Measurements from ENCODE around the gene NEK4. TPM values are rescaled to one million over a fixed set of nuclear protein-coding genes. Genes with fewer than 3 reads are reported as not detected.
A peak's percentile ranks its signal among the peaks of the same experiment; 100 is the strongest.
"Not testable (repeated sequence)": the region's sequence is repeated elsewhere in the genome, so short reads cannot be mapped to it uniquely, and the experiment has no call there.

NEK4 gene
- total and polyA plus RNA-seq, 5 donors from 2014 or later: 6.3 to 13.9 (median 7.7) TPM

- no peak for DNase-seq
- H3K36me3 ChIP-seq (ENCODE audit: control insufficient read depth, insufficient read depth, low read length): peaks cover 43% of the 10 kb centered on the region
- Mint-ChIP-seq H3K4me1 (peaks cover 18 to 48% (median 40%) of the 10 kb centered on the region in 4 donors), H3K27ac (peak overlapping the region in 2 of 3 donors; percentile 12 to 85), H3K4me3 (no peak overlapping the region), H3K9me3 (no peaks in the 10 kb centered on the region), H3K27me3 (no peaks in the 10 kb centered on the region), H3K36me3 (peaks cover 45% of the 10 kb centered on the region)
- peaks cover 2% of the 10 kb centered on the region for H3K4me1 ChIP-seq (ENCODE audit: control insufficient read depth, insufficient read depth, low read length, poor library complexity, severe bottlenecking)
- H3K27ac ChIP-seq (ENCODE audit: insufficient read depth, low read length, poor library complexity, severe bottlenecking): no peak overlapping the region
- H3K9me3 ChIP-seq (ENCODE audit: control insufficient read depth in 2 of 2, low read length in 2 of 2): no peaks in the 10 kb centered on the region
- no peaks in the 10 kb centered on the region for H3K27me3 ChIP-seq (ENCODE audit: control insufficient read depth, insufficient read depth, low read length)
- no peak for ATAC-seq (ENCODE audit: low read depth in 2 of 2)
- H3K4me3 ChIP-seq (ENCODE audit: low read depth, low read length): no peak overlapping the region
These were observed 92.2 kb downstream of the NEK4 start for GRCh38 chr3:52678265-52679198.

DNA sequence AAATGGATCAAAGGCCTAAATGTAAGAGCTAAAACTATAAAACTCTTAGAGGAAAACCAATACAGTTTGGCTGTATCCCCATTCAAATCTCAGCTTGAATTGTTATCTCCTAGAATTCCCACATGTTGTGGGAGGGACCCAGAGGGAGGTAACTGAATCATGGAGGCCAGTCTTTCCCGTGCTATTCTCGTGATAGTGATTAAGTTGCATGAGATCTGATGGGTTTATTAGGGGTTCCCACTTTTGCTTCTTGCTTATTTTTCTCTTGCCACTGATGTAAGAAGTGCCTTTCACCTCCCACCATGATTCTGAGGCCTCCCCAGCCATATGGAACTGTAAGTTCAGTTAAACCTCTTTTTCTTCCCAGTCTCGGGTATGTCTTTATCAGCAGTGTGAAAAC lies 94.5 kb downstream of the NEK4 start:
- H3K9me3 Mint-ChIP-seq; H3K27me3 ChIP-seq (ENCODE audit: control insufficient read depth, insufficient read depth, low read length); H3K9me3 ChIP-seq (ENCODE audit: control insufficient read depth in 2 of 2, low read length in 2 of 2); H3K4me3 ChIP-seq (ENCODE audit: low read depth, low read length); H3K4me1 ChIP-seq (ENCODE audit: control insufficient read depth, insufficient read depth, low read length, poor library complexity, severe bottlenecking); ATAC-seq (ENCODE audit: low read depth in 2 of 2); DNase-seq; H3K4me3 Mint-ChIP-seq; H3K27ac ChIP-seq (ENCODE audit: insufficient read depth, low read length, poor library complexity, severe bottlenecking); H3K27me3 Mint-ChIP-seq: not testable (repeated sequence)
- H3K4me1 Mint-ChIP-seq: peaks cover 15 to 44% (median 38%) of the 10 kb centered on the region in 4 donors
- peaks cover 49% of the 10 kb centered on the region for H3K36me3 ChIP-seq (ENCODE audit: control insufficient read depth, insufficient read depth, low read length)
- H3K27ac Mint-ChIP-seq: peak overlapping the region in 1 of 3 donors; percentile 21
- peaks cover 54% of the 10 kb centered on the region for H3K36me3 Mint-ChIP-seq

DNA sequence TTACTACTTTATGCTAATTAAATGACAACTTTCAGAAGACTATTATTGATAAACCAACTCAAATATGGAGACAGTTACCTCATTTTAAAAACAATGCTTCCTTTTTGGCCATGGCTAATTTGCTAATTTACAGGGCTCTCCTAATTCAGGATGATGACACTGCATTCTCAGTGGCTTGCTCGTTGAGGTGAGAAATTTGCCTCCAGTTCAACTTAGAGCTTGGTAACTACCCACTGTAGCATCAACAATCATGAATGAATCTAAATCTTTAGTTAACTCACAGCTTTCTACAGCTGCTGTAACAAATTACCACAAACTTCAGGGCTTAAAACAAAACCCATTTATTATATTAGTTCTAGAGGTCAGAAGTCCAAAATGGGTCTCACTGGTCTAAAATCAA lies 99.1 kb downstream of the NEK4 start:
- Histone ChIP-seq H3K4me3 (ENCODE audit: low read depth, low read length) (peak overlapping the region; percentile 28), H3K9me3 (ENCODE audit: control insufficient read depth in 2 of 2, low read length in 2 of 2) (no peaks in the 10 kb centered on the region), H3K4me1 (ENCODE audit: control insufficient read depth, insufficient read depth, low read length, poor library complexity, severe bottlenecking) (peaks cover 18% of the 10 kb centered on the region), H3K27ac (ENCODE audit: insufficient read depth, low read length, poor library complexity, severe bottlenecking) (peak overlapping the region; percentile 34), H3K36me3 (ENCODE audit: control insufficient read depth, insufficient read depth, low read length) (peaks cover 42% of the 10 kb centered on the region), H3K27me3 (ENCODE audit: control insufficient read depth, insufficient read depth, low read length) (no peaks in the 10 kb centered on the region)
- peaks cover 31% of the 10 kb centered on the region for H3K36me3 Mint-ChIP-seq
- H3K27ac Mint-ChIP-seq: peak overlapping the region; percentile 69 to 85 (median 81)
- H3K4me3 Mint-ChIP-seq: no peak overlapping the region
- H3K4me1 Mint-ChIP-seq: peaks cover 20 to 39% (median 31%) of the 10 kb centered on the region in 4 donors
- DNase-seq: no peak
- H3K9me3 Mint-ChIP-seq: no peaks in the 10 kb centered on the region
- no peaks in the 10 kb centered on the region for H3K27me3 Mint-ChIP-seq
- no peak for ATAC-seq (ENCODE audit: low read depth in 2 of 2)

- peaks cover 18% of the 10 kb centered on the region for H3K4me1 ChIP-seq (ENCODE audit: control insufficient read depth, insufficient read depth, low read length, poor library complexity, severe bottlenecking)
- H3K4me3 ChIP-seq (ENCODE audit: low read depth, low read length): peak overlapping the region; percentile 28
- H3K4me3 Mint-ChIP-seq: peak overlapping the region in 3 of 4 donors; percentile 5 to 26 (median 5)
- no peaks in the 10 kb centered on the region for H3K27me3 ChIP-seq (ENCODE audit: control insufficient read depth, insufficient read depth, low read length)
- H3K27ac ChIP-seq (ENCODE audit: insufficient read depth, low read length, poor library complexity, severe bottlenecking): peak overlapping the region; percentile 63
- peak overlapping the region; percentile 42 to 85 (median 81) for H3K27ac Mint-ChIP-seq
- H3K27me3 Mint-ChIP-seq: no peaks in the 10 kb centered on the region
- H3K9me3 Mint-ChIP-seq: no peaks in the 10 kb centered on the region
- peaks cover 25% of the 10 kb centered on the region for H3K36me3 Mint-ChIP-seq
- ATAC-seq (ENCODE audit: low read depth in 2 of 2): peak; percentile 69 to 72
- H3K36me3 ChIP-seq (ENCODE audit: control insufficient read depth, insufficient read depth, low read length): peaks cover 43% of the 10 kb centered on the region
- no peaks in the 10 kb centered on the region for H3K9me3 ChIP-seq (ENCODE audit: control insufficient read depth in 2 of 2, low read length in 2 of 2)
- H3K4me1 Mint-ChIP-seq: peaks cover 20 to 37% (median 30%) of the 10 kb centered on the region in 4 donors
- peak in 2 of 3 donors; percentile 4 to 59 for DNase-seq
These were observed 99.9 kb downstream of the NEK4 start for GRCh38 chr3:52670621-52671521.

GRCh38 chr3:52663098-52663497 lies 107.6 kb downstream of the NEK4 start:
- H3K27ac ChIP-seq (ENCODE audit: insufficient read depth, low read length, poor library complexity, severe bottlenecking): no peak overlapping the region
- Mint-ChIP-seq H3K27me3 (no peaks in the 10 kb centered on the region), H3K9me3 (no peaks in the 10 kb centered on the region), H3K27ac (no peak overlapping the region), H3K36me3 (peaks cover 28% of the 10 kb centered on the region), H3K4me1 (peaks cover 4 to 10% (median 8%) of the 10 kb centered on the region in 4 donors), H3K4me3 (no peak overlapping the region)
- DNase-seq (no peak), ATAC-seq (ENCODE audit: low read depth in 2 of 2) (no peak)
- H3K36me3 ChIP-seq (ENCODE audit: control insufficient read depth, insufficient read depth, low read length): peaks cover 74% of the 10 kb centered on the region
- no peak overlapping the region for H3K4me3 ChIP-seq (ENCODE audit: low read depth, low read length)
- no peaks in the 10 kb centered on the region for H3K4me1 ChIP-seq (ENCODE audit: control insufficient read depth, insufficient read depth, low read length, poor library complexity, severe bottlenecking)
- no peaks in the 10 kb centered on the region for H3K27me3 ChIP-seq (ENCODE audit: control insufficient read depth, insufficient read depth, low read length)
- H3K9me3 ChIP-seq (ENCODE audit: control insufficient read depth in 2 of 2, low read length in 2 of 2): no peaks in the 10 kb centered on the region

DNA sequence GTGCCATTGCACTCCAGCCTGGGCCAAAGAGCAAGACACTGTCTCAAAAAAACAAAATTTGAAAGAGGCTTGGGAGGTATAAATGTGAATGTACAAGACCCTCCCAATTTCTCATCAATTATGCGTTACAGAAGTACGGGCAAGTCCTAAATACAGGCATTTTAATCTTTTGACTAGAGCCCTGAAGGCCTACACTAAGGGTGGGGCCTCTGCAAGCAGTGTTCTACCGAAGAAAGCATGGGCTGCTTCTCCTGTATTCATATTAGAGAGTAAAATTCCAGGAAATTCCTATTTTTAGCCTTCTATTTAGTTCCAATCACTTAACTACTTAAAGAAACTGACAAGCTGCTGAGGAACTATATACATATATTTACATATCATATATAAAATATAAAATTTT lies 110.7 kb downstream of the NEK4 start:
- no peaks in the 10 kb centered on the region for H3K9me3 Mint-ChIP-seq
- ATAC-seq (ENCODE audit: low read depth in 2 of 2) (no peak), DNase-seq (no peak)
- Histone ChIP-seq H3K4me3 (ENCODE audit: low read depth, low read length) (no peak overlapping the region), H3K9me3 (ENCODE audit: control insufficient read depth in 2 of 2, low read length in 2 of 2) (no peaks in the 10 kb centered on the region), H3K36me3 (ENCODE audit: control insufficient read depth, insufficient read depth, low read length) (peaks cover 76% of the 10 kb centered on the region), H3K4me1 (ENCODE audit: control insufficient read depth, insufficient read depth, low read length, poor library complexity, severe bottlenecking) (no peaks in the 10 kb centered on the region), H3K27me3 (ENCODE audit: control insufficient read depth, insufficient read depth, low read length) (no peaks in the 10 kb centered on the region), H3K27ac (ENCODE audit: insufficient read depth, low read length, poor library complexity, severe bottlenecking) (no peak overlapping the region)
- H3K36me3 Mint-ChIP-seq: peaks cover 38% of the 10 kb centered on the region
- H3K27ac Mint-ChIP-seq: no peak overlapping the region
- H3K4me1 Mint-ChIP-seq: peaks cover 4 to 10% (median 8%) of the 10 kb centered on the region in 4 donors
- no peaks in the 10 kb centered on the region for H3K27me3 Mint-ChIP-seq
- H3K4me3 Mint-ChIP-seq: no peak overlapping the region

Measured in CD4-positive, CD25-positive, alpha-beta regulatory T cell (primary cell).